ENCODE results near the gene CDHR2.
"Not testable (repeated sequence)": the region's sequence is repeated elsewhere in the genome, so short reads cannot be mapped to it uniquely, and the experiment has no call there.

Gene CDHR2

DNA sequence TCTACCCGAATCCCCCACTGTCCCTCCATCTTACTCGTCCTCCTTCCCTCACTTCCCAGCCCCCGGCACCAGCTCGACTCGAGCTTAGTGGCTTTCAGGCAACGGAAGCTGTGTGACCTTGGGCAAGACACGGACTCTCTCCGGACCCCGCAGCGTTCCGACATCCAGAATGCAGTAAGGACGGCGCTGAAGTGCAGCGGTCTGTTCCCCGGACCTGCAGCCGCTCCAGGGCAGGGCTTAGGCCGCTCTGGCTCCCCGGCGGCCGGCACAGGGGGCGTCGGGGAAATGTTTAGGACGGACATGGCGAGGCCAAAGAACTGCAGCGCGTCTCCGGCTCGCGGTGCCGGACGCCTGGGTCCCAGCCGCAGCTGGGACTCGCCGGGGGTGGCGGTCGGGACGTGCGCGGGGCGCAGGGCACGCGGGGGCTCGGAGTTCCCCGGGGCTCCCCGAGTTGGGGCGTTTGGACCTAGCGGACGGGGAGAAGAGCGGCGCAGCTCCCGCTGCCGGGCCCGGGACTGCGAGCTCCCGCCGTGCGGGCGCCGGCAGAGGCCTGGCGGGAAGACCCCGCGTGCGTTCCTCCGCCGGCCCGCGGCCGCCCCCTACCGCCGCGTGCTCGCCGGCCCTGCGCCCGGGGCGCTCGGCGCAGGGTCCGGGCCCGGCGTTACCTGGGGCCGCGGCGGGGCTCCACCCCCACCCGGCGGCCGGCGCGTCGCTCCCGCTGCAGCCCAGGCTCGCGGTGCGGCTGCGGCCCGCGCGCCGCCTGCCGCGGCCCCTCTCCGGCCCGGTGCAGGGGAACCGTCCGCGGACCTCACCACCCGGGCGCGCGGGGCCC lies 6.3 kb upstream of the CDHR2 start:
- DNase-seq: no peak

DNA sequence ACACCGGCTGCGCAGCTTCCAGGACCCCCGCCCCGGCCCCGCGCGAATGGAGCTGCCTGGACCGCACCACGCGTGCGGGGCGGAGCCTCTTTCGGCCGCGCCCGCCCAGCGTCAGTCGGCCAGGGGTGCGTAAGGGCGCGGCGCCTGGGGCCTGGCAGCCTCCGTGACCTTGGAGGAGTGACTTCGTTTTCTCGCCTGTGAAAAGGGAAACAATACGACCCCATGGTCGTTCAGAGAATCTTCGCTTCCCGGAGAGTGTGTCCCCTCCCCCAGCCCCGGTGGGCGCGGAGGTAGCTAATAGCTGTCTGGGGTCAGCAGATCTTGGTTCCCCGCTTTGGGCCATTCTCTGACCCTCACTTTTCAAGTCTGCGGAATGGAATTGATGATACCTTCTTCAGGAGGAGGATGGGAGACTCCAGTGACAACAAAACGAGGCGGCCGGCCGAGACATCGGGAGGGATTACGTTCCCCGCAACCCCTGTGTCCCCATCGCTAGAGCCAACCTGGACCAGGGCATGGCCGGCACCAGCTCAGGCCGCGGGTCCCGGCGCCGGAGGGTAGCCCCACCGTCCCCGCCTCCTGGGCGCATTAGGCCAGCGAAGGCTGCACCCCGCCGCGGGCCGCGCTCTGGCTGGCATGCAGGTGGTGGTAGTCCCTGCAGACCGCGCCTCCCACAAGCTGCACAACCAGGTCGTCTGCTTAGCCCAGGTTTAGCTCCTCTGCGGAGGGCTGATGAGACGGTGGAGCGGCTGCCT lies 5.5 kb upstream of the CDHR2 start:
- DNase-seq: peak; percentile 55

- no peak for DNase-seq
These were observed 3.8 kb upstream of the CDHR2 start for GRCh38 chr5:176545388-176545736.

- no peak for DNase-seq
These were observed 3.2 kb upstream of the CDHR2 start for GRCh38 chr5:176545737-176546509.

DNA sequence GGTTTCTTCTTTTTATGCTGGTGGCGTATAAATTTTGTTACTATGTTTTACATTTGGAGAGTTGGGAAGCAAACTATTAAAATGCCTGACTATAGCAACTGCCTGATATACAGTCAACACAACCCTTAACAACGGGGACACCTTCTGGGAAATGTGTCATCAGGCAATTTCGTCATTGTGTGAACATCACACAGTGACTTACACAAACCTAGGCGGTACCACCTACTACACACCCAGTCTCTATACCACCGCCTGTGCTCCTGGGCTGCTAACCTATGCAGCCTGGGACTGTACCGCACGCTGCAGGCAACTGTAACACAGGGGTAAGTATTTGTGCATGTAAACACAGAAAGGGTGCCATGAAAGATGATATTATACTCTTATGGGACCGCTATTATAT lies 1.3 kb upstream of the CDHR2 start:
- DNase-seq: no peak

GRCh38 chr5:176549871-176550270 lies 729 bp downstream of the CDHR2 start:
- no peak for DNase-seq

DNA sequence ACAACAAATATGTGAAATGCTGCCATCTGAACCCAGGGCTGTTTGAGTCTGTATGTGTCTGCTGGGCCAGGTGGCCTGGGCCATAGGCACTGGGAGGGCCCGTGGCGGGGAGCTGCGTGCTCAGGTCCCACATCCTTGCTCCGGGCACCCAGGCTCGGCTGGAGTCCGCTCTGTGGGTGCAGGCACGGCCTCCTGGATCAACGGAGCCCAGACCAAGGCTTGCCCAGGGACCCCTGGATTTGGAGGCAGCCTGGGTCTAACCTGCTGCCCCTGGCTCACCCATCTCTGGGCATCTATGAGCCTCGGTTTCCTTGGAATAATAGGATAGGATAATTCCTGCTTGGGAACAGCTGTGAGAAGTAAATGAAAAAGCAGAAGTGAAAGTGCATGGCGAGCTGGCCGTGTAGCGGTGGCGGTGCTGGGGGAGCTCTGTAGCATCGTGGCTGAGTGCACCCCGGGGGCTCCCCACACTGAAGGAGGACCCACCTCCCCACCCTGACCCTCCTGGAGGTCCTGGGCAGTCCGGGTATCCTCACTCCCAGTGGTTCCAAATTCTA lies 1.2 kb downstream of the CDHR2 start:
- DNase-seq: no peak

GRCh38 chr5:176550937-176551336 lies 1.8 kb downstream of the CDHR2 start:
- not testable (repeated sequence) for DNase-seq

- DNase-seq: no peak
These were observed 3.3 kb downstream of the CDHR2 start for GRCh38 chr5:176552332-176552869.

DNA sequence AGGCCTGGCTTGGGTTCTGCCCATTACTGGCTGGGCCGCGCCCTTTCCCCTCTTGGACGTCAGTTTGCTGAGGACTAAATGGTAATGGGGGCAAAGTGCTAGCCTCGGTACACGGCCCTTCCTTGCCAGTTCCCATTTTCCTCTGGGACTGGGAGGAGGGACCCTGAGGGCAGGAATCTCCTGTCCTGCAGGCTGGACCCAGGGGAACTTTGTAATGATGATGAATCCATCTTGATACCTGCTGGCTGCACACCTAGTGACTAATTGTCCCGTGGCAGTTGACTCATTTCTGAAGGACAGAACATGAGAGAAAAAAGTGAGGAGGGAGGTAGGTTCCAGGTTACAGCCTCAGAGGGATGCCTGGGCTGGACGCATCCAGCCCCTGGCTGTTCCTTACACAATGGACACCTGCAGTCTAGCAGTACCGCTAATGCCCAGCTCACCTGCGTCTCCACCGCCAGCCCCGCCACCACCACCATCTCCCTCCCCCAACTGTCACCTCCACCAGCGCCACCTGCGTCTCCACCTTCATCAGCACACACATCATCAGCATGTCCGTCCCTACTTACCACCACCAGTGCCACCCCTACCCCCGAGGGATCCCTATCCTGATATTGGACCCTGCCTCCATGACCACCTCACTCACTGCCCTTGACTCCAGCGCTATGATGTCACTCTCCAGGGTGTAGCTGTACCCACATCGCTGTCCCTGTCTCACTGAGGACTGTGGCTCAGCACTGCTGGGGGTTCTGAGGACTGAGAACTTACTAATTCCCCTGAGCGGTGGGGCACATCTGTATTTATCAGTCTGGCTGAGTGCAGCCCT lies 4.3 kb downstream of the CDHR2 start:
- no peak for DNase-seq

DNA sequence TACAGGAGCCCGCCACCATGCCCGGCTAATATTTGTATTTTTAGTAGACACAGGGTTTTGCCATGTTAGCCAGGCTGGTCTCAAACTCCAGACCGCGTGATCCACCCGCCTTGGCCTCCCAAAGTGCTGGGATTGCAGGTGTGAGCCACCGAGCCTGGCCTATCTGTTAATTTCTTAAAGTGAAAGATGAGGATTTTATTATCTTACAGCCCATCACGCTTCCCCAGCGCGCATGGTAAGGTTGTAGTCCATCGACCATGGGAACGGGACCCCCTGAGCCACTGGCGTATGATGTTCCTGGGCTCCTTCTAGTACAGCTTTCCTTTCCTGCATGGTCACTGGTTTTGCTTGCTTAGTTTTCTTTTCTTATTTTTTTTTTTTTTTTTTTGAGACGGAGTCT lies 8.7 kb downstream of the CDHR2 start:
- DNase-seq: no peak

- DNase-seq: peak; percentile 8
These were observed 10.5 kb downstream of the CDHR2 start for GRCh38 chr5:176559683-176560082.

DNA sequence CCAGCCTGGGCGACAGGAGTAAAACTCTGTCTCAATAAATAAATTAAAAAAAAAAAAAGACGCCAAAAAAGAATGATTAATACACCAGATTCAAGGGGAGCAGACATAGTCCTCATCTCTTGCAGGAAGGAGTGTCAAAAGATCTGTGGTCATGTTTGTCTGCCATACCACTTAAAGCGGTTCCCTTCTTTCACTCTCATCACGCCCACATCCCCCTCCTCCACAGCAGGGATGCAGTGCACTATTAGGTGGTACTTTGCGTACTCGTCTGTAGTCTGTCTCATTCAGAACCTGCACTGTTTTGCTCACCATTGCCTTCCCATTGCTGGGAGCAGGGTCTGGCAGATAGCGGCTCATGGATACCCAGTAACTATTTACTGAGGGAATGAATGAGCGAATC lies 11.2 kb downstream of the CDHR2 start:
- no peak for DNase-seq

- DNase-seq: no peak
These were observed 12.1 kb downstream of the CDHR2 start for GRCh38 chr5:176561259-176561658.

- no peak for DNase-seq
These were observed 13.0 kb downstream of the CDHR2 start for GRCh38 chr5:176562189-176562588.

DNA sequence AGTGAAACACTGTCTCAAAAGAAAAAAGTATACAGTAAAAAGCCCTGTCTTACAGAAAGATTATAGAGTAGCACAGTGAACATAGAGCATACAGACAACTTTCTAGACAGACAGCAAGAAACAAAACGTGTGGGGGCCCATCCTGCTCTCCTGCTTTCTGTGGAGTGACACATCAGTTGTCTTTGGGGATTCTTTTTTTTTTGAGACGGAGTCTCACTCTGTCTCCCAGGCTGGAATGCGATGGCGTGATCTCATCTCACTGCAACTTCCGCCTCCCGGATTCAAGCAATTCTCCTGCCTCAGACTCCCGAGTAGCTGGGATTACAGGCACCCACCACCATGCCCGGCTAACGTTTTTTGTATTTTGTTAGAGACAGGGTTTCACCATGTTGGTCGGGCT lies 14.9 kb downstream of the CDHR2 start:
- no peak for DNase-seq

GRCh38 chr5:176565760-176566288 lies 16.7 kb downstream of the CDHR2 start:
- DNase-seq: no peak

DNA sequence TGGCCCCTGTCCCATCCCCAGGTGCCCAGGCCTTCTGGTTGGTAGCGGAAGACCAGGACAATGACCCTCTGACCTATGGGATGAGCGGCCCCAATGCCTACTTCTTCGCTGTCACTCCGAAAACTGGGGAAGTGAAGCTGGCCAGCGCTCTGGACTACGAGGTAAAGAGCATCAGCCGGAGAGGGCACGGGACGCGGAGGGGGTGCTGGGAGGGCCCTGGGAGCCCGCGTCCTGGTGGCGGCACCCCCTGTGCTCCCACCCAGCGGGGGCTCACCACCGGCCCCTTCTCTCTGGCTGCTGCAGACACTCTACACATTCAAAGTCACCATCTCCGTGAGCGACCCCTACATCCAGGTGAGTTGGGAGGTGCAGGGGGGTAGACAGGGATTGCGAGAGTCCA lies 19.5 kb downstream of the CDHR2 start:
- DNase-seq: no peak

DNA sequence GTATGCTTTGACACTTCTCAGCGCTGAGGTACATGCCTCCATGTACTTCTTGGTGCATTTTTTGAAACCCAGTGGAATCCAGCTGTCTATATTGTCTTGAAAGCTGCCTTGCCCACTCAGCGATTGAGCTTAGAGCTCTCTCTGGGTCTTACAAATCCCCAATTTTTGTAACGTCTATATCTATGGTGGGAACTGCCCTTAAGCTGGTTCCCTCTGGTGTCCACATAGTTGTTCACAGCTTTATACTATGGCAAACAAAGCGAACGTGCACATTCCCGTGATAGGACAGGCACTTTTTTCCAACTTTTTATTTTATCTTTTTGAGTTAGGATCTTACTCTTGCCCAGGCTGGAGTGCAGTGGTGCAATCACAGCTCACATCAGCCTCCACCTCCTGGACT lies 20.9 kb downstream of the CDHR2 start:
- no peak for DNase-seq

DNA sequence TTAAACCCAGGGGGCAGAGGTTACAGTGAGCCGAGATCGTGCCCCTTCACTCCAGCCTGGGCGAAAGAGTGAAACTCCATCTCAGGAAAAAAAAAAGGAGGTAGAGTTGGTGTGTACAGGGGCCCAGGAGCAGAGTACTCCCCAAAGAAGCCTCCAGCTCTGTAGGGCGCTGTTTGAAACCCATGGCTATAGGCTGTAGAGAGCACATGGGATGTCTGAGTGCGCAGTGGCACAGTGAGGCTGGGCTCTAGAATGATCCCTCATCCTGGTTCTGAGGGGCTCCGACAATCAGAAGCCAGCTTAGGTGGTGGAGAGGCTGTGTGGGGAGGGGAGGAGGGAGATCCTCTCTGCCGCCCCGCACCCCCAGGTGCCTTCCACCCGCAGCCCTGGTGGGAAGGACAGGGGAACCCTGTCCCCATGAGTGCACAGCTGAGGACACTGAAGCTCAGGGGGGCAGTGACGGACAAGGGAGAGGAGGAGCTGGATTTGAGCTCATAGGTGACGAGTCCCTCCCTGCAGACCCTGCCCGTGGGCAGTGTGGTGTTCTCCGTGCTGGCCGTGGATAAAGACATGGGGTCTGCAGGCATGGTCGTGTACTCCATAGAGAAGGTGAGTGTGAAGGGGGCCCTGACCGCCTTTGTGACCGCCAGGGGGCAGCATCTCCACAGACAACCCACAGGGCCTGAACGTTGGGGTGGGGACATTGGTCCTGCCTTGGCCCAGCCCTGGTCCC lies 24.6 kb downstream of the CDHR2 start:
- DNase-seq: no peak

DNA sequence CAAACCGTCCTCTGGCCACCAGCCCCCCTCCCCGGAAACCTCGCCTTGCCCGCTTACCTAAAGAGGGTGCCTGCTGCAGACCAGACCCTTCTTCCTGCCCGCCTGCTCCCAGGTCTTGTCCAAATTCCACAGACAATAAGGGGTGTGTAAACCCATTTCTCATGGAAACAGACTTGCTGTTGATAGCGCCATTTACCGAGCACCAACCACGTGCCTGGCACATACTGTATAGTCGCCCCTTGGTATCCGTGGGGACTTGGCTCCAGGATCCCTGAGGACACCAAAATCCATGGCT lies 25.1 kb downstream of the CDHR2 start:
- no peak for DNase-seq

All from NCI-H526 treated with DMSO at 0.1 percent for 48 hours (cell line).